ENCODE results near the gene TMEM174. TPM values are rescaled to one million over a fixed set of nuclear protein-coding genes. Genes with fewer than 3 reads are reported as not detected.

The TMEM174 gene
- total RNA-seq, 3 donors from 2014 or later, result not detected

DNA sequence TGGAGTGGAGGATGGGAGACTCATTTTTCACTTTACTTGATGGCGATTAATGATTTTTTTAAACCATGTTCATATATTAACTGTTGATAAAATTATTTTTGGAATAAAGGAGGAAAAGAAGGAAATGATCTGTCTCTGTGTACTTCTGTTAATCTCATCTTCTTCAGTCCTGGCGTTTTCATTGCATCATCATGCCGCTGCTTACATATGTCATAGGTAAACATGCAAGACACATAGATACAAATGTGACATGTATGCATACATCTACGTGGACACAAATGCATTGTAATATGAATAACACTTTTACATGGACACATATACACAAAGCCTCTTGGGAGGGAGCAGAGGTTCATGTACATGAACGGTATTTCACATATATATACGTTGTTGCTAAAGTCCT, 10.0 kb downstream of the TMEM174 start:
- intact Hi-C loops (cut with DNase I; ENCODE audit: low total_unique reads), result no loop called here
- no peak for DNase-seq (ENCODE audit: low spot score in 2 of 2)

DNA sequence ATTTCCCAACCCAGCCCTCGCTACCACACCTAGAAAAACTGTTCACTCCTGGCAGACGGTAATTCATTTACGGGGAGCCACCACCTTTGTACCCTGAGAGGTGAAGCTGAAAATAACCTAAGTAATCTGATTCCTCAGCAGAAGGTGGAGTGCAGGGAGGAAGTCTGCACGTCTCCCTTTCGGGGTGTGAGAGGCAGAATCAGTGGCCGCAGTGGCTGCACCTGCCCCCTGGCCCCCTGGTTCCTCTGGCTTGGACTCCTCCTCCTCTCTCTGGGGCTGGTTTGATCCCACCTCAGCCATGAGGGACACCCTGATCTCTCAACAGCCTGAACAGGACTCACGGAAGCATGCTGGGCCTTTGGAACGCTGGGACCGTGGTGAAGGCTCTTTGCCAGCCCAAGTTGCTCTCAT, 10.5 kb downstream of the TMEM174 start:
- Histone ChIP-seq H3K36me3 (no peaks in the 10 kb centered on the region), H3K9me3 (peaks cover 0 to 5% of the 10 kb centered on the region in 2 donors), H3K27ac (no peak overlapping the region), H3K27me3 (peaks cover 0 to 9% of the 10 kb centered on the region in 2 donors), H3K4me1 (no peaks in the 10 kb centered on the region), H3K4me3 (no peak overlapping the region)
- intact Hi-C loops (cut with DNase I; ENCODE audit: low total_unique reads), result no loop called here
- DNase-seq (ENCODE audit: low spot score in 2 of 2), result no peak
- no peak for TF ChIP-seq POLR2AphosphoS5 (IDR thresholded peaks at IDR 0.05)
- no peak for TF ChIP-seq POLR2A (IDR thresholded peaks at IDR 0.05)
- TF ChIP-seq, protein P1, sequence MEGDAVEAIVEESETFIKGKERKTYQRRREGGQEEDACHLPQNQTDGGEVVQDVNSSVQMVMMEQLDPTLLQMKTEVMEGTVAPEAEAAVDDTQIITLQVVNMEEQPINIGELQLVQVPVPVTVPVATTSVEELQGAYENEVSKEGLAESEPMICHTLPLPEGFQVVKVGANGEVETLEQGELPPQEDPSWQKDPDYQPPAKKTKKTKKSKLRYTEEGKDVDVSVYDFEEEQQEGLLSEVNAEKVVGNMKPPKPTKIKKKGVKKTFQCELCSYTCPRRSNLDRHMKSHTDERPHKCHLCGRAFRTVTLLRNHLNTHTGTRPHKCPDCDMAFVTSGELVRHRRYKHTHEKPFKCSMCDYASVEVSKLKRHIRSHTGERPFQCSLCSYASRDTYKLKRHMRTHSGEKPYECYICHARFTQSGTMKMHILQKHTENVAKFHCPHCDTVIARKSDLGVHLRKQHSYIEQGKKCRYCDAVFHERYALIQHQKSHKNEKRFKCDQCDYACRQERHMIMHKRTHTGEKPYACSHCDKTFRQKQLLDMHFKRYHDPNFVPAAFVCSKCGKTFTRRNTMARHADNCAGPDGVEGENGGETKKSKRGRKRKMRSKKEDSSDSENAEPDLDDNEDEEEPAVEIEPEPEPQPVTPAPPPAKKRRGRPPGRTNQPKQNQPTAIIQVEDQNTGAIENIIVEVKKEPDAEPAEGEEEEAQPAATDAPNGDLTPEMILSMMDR (IDR thresholded peaks at IDR 0.05), result no peak

More for the DNA sequence above, 10.0 kb downstream of the TMEM174 start:
- TF ChIP-seq, protein P1 (IDR thresholded peaks at IDR 0.05), result no peak
- TF ChIP-seq POLR2A (IDR thresholded peaks at IDR 0.05) (no peak), POLR2AphosphoS5 (IDR thresholded peaks at IDR 0.05) (no peak)
- peaks cover 0 to 5% of the 10 kb centered on the region in 2 donors for H3K9me3 ChIP-seq
- no peak overlapping the region for H3K4me3 ChIP-seq
- H3K4me1 ChIP-seq, result no peaks in the 10 kb centered on the region
- H3K36me3 ChIP-seq, result no peaks in the 10 kb centered on the region
- no peak overlapping the region for H3K27ac ChIP-seq
- H3K27me3 ChIP-seq, result peaks cover 0 to 9% of the 10 kb centered on the region in 2 donors

DNA sequence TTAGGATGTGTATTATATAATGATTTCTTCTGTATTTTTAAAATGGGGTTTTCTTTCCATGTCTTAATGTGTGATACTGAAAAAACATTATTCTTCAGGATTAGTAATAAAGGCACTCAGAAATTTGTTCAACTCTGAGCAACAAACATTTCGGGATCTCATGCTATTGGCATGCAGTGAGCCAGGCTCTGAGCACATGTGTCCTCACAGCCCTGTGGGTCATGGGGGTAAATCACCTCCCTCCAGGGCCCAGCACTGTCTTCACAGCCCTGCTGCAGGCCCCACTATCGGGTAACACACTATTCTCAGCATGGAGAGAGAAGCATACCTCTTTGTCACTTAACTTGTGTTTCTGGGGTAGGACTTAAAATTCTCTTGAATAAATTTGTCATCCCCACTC, 14.0 kb downstream of the TMEM174 start:
- no peaks in the 10 kb centered on the region for H3K36me3 ChIP-seq

DNA sequence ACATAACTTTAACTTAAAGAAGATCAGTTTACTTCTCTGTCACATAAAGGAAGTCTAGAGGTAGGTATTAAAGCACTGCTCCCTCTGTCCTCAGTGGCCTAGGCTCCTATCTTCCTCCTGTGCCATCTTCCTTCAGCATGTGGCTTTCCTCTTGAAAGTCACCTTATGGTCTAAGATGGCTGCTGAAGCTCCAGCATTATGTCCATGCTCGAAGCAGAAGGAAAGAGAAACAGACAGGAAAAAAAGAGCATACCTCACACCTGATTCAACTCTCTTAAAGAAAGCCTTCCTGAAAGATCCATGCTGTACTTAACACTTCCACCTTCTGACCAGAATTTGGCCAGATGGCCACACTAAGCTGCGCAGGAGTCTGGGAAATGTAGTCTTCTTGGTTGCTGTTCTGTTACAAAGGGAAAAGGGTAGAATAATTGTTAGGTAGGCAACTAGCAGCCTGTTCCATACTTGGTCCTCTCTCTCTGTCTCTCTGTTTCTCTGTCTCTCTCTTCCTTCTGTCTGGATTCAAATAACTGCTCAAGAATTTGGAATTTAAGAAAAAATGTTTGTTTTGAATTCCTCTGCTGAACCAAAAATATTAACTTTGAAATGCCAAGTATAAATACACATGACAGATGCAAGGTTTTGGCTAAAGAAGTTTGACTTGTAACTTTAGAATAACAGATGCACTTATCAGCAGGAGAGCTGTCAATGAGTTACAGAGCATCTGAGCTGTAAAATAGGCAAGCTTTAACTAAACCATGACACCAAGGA, 16.0 kb downstream of the TMEM174 start:
- Histone ChIP-seq H3K27ac (no peak overlapping the region), H3K4me1 (no peaks in the 10 kb centered on the region), H3K27me3 (peaks cover 0 to under 1% of the 10 kb centered on the region in 2 donors), H3K9me3 (peaks cover 0 to 5% of the 10 kb centered on the region in 2 donors), H3K4me3 (no peak overlapping the region), H3K36me3 (no peaks in the 10 kb centered on the region)
- intact Hi-C loops (cut with DNase I; ENCODE audit: low total_unique reads), result no loop called here
- no peak for TF ChIP-seq POLR2A (IDR thresholded peaks at IDR 0.05)
- no peak for TF ChIP-seq POLR2AphosphoS5 (IDR thresholded peaks at IDR 0.05)
- TF ChIP-seq, protein P1 (IDR thresholded peaks at IDR 0.05), result no peak
- DNase-seq (ENCODE audit: low spot score in 2 of 2), result no peak

More for the DNA sequence above, 14.0 kb downstream of the TMEM174 start:
- H3K4me1 ChIP-seq, result no peaks in the 10 kb centered on the region
- intact Hi-C loops (cut with DNase I; ENCODE audit: low total_unique reads), result no loop called here
- H3K4me3 ChIP-seq, result no peak overlapping the region
- DNase-seq (ENCODE audit: low spot score in 2 of 2), result no peak
- peaks cover 0 to 9% of the 10 kb centered on the region in 2 donors for H3K27me3 ChIP-seq
- no peak for TF ChIP-seq POLR2A (IDR thresholded peaks at IDR 0.05)
- TF ChIP-seq, protein P1 (IDR thresholded peaks at IDR 0.05), result no peak
- TF ChIP-seq POLR2AphosphoS5 (IDR thresholded peaks at IDR 0.05), result no peak
- H3K9me3 ChIP-seq, result peaks cover 0 to 5% of the 10 kb centered on the region in 2 donors
- no peak overlapping the region for H3K27ac ChIP-seq

DNA sequence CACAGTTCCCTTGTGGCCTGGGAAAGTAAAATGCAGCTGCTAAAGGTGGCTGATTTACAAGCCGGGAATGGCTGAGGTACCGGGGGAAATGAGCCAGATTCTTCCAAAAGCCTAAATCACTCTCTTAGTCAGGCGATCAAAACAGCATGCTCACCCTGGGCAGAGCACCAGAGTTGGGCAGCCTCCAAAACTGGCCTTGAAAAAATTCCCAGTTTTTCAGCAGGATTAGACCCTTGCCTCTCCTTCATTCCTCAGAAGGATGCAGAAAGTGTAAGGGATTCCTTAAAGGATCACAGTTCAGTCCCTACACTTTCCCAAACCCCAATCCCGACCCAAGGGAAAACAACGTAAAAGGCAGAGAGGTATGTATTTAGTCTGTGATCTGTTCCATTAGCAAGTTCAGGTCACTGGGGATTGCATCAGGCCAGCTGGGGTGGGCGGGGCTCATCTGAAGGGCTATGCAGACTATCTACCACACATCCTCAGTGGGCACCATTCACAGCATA, 16.9 kb downstream of the TMEM174 start:
- intact Hi-C loops (cut with DNase I; ENCODE audit: low total_unique reads), result no loop called here
- Histone ChIP-seq H3K4me1 (no peaks in the 10 kb centered on the region), H3K4me3 (no peak overlapping the region), H3K27ac (no peak overlapping the region), H3K36me3 (no peaks in the 10 kb centered on the region), H3K9me3 (no peaks in the 10 kb centered on the region), H3K27me3 (no peaks in the 10 kb centered on the region)
- DNase-seq (ENCODE audit: low spot score in 2 of 2), result no peak
- TF ChIP-seq, protein P1 (IDR thresholded peaks at IDR 0.05), result no peak
- no peak for TF ChIP-seq POLR2AphosphoS5 (IDR thresholded peaks at IDR 0.05)

Measured in breast epithelium (tissue), 4 donors.